ENCODE measurements around the gene RHBDL3.

Gene RHBDL3

GRCh38 chr17:32292094-32292493 lies 26.5 kb downstream of the RHBDL3 start:
- no peak for DNase-seq (ENCODE audit: extremely low read depth, low read depth)
- TF ChIP-seq CTCF (IDR thresholded peaks at IDR 0.05; ENCODE audit: low read depth, low read length): no peak

- no peak for TF ChIP-seq CTCF (IDR thresholded peaks at IDR 0.05; ENCODE audit: low read depth, low read length)
These were observed 31.8 kb downstream of the RHBDL3 start for GRCh38 chr17:32297424-32297823.

DNA sequence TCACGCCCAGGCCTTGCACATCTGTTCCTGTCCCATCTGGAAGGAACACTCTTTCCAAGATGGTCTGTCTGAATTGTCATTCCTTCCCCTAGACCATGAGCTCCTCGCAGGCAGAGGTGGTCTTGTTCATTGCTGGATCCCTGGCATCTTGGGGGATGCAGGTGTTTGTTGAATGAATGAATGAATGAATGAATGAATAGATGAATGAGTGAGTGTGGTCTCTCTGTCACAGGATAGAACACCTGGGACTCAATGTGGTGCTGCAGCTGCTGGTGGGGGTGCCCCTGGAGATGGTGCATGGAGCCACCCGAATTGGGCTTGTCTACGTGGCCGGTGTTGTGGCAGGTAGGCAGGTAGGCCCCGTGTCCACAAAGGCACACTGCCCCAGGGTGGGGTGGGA lies 32.2 kb downstream of the RHBDL3 start:
- no peak for DNase-seq (ENCODE audit: extremely low read depth, low read depth)
- TF ChIP-seq CTCF (IDR thresholded peaks at IDR 0.05; ENCODE audit: low read depth, low read length): no peak

More at GRCh38 chr17:32297424-32297823, 31.8 kb downstream of the RHBDL3 start:
- DNase-seq (ENCODE audit: extremely low read depth, low read depth): no peak

DNA sequence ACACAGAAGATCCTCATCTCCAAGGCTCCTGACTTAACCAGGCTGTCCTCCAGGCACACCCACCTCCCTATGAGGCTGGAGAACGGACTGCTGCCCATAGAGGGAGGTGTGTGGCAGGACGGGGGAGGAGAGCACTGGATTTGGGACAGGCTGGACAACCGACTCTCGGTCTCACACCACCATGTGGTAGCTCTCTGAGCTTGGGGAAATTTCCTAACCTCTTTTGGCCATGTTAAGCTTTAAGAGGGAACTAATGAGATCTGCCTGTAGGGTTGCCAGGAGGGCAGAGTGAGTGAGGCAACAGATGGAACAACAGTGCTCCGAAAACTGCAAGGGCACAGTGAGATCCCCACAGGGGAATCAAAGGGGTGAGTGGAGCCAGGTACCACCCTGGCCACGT lies 32.7 kb downstream of the RHBDL3 start:
- TF ChIP-seq CTCF (IDR thresholded peaks at IDR 0.05; ENCODE audit: low read depth, low read length): no peak
- DNase-seq (ENCODE audit: extremely low read depth, low read depth): no peak

GRCh38 chr17:32298721-32299579 lies 33.3 kb downstream of the RHBDL3 start:
- no peak for TF ChIP-seq CTCF (IDR thresholded peaks at IDR 0.05; ENCODE audit: low read depth, low read length)
- no peak for DNase-seq (ENCODE audit: extremely low read depth, low read depth)

- TF ChIP-seq CTCF (IDR thresholded peaks at IDR 0.05; ENCODE audit: low read depth, low read length): no peak
- DNase-seq (ENCODE audit: extremely low read depth, low read depth): no peak
These were observed 34.0 kb downstream of the RHBDL3 start for GRCh38 chr17:32299580-32300164.

DNA sequence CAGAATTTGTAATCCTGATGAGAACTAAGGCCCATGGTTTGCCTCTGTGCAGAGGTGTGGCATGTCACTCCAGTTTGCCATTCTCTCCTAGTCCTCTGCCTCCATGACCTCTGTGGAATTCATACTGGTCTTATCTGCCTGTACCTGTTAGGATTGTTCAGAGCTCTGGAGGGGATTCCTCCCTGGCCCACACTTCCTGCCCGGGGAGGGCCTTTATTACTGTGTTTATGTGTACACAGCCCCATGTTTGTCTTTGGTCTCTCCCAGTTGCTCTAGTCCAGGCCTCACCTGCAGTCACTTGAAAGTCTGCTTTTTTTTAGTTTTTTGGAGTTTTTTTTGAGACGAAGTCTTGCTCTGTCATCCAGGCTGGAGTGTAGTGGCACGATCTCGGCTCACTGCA lies 36.4 kb downstream of the RHBDL3 start:
- DNase-seq (ENCODE audit: extremely low read depth, low read depth): no peak

More for the DNA sequence above, 36.4 kb downstream of the RHBDL3 start:
- TF ChIP-seq CTCF (IDR thresholded peaks at IDR 0.05; ENCODE audit: low read depth, low read length): no peak
